Neuron (in vitro differentiated cells): Measurements from ENCODE around the gene NELL1.

Experiments
- H2AFZ ChIP-seq: one replicate; pipeline ENCODE4 v1.6.1; 2013; ENCODE audit warnings: low read depth, mild to moderate bottlenecking, inconsistent platforms, low read length, moderate library complexity
- H3K27me3 ChIP-seq: one replicate; pipeline ENCODE4 v1.6.1; 2013; ENCODE audit warnings: low read length; ENCODE audit not compliant: insufficient read depth
- H3K36me3 ChIP-seq: one replicate; pipeline ENCODE4 v1.6.1; 2013; ENCODE audit warnings: low read length; ENCODE audit not compliant: insufficient read depth
- H3K4me1 ChIP-seq: one replicate; pipeline ENCODE4 v1.6.1; 2013; ENCODE audit warnings: low read length; ENCODE audit not compliant: insufficient read depth
- H3K4me3 ChIP-seq: 2 replicates; pipeline ENCODE4 v1.5.1; 2013; ENCODE audit warnings: mild to moderate bottlenecking, low read length, moderate library complexity
- H3K9me3 ChIP-seq: one replicate; pipeline ENCODE4 v1.6.1; 2013; ENCODE audit warnings: low read length

NELL1 gene

DNA sequence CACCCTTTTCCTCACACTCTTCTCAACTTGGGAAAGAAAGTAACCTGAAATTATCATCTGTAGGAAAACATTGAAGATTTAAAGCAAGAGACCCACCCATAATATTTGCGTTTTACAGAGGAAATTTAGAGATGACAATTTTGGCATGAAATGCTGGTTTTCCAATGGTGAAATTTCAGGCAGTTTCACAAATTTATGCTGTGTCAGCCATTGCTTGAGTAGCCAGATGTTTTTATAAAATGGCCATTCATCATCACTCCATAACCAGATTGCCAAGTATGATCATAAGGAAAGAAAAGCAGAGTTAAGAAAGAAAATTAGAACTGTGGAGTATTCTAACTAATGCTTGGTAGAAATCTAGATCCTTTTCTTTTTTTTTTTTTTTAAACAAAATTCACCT lies 732.9 kb downstream of the NELL1 start:
- H2AFZ ChIP-seq, result no peak overlapping the region
- H3K9me3 ChIP-seq, result no peaks in the 10 kb centered on the region
- no peaks in the 10 kb centered on the region for H3K27me3 ChIP-seq
- H3K4me3 ChIP-seq, result no peak overlapping the region
- no peaks in the 10 kb centered on the region for H3K4me1 ChIP-seq
- no peaks in the 10 kb centered on the region for H3K36me3 ChIP-seq

DNA sequence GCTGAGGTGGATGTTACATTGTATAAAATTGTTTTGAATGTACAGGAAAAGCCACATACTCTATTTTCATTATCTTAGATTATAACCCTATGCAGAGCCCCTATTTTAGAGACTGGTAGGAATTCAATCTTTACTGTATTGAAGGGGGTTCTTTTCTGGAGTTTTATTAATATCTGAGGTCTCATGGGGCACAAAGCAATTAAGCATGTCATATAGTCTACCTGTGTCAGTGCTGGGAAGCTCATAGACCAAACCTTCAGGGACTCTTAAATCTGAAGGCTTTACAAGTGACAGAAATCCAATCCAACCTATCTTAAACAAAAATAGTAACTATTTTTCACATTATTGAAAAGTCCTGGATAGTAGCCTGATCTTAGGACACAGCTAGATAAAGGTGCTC lies 733.7 kb downstream of the NELL1 start:
- Histone ChIP-seq H3K4me1 (no peaks in the 10 kb centered on the region), H3K36me3 (no peaks in the 10 kb centered on the region), H3K4me3 (no peak overlapping the region), H2AFZ (no peak overlapping the region), H3K9me3 (no peaks in the 10 kb centered on the region), H3K27me3 (no peaks in the 10 kb centered on the region)

DNA sequence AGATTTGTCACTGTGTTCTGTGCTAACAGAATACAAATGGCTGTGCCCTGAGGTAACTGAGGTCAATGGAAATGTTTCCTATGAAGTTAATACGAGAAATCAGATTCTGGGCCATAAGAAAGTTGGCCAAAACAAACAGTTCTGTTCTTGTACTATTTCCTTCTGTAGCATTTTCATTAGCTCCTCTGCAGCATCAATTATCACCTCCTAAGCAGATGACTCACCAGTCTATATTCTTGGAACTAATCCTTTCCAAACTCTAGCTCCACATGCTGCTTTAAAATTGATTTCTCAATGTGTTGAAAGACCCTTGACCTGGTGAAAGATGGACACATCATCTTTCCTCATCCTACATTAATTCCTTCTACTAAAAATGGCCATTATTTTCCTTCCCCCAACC lies 736.0 kb downstream of the NELL1 start:
- H3K4me3 ChIP-seq, result no peak overlapping the region
- H3K27me3 ChIP-seq, result no peaks in the 10 kb centered on the region

DNA sequence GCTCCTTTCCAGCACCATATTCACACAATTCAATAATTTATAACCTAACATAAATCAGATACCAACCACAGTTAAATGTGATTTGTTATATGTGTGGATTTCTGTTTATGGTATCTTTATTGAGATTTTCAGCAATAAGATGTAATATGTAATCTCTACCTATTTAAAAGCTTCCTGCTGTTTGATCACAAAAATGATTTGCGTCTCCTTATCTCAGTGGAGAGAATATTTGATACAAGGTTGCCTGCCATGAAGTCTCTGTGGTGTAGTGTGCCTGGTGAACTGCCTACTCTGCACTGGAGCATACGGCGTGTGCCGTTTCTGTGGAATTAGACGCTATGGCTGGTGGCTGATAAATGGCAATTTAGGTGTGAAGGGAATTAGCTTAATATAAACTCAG lies 741.1 kb downstream of the NELL1 start:
- Histone ChIP-seq H3K4me3 (no peak overlapping the region), H3K4me1 (no peaks in the 10 kb centered on the region), H3K36me3 (no peaks in the 10 kb centered on the region), H3K27me3 (no peaks in the 10 kb centered on the region), H3K9me3 (no peaks in the 10 kb centered on the region), H2AFZ (no peak overlapping the region)

More for the DNA sequence above, 736.0 kb downstream of the NELL1 start:
- no peak overlapping the region for H2AFZ ChIP-seq
- no peaks in the 10 kb centered on the region for H3K9me3 ChIP-seq
- H3K36me3 ChIP-seq, result no peaks in the 10 kb centered on the region
- no peaks in the 10 kb centered on the region for H3K4me1 ChIP-seq

DNA sequence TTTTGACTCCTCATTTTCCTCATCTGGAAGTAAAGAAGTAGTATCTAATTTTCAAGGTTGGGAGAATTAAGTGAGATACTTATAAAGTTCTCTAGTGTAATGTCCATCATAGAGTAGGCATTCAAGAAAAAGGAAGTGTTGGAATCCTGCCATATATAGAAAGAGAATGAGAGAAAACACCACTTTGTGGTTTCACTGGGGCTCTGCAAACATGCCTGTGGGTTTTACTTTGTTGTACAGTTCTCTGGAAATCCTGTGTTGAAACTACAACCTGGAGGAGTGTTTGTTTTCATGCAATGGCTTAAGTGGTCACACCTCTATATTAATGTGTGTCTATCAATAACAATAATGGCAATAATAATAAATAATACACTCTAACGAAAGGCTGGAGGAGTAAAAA lies 741.7 kb downstream of the NELL1 start:
- Histone ChIP-seq H3K9me3 (no peaks in the 10 kb centered on the region), H2AFZ (no peak overlapping the region), H3K27me3 (no peaks in the 10 kb centered on the region), H3K4me3 (no peak overlapping the region), H3K36me3 (no peaks in the 10 kb centered on the region), H3K4me1 (no peaks in the 10 kb centered on the region)

DNA sequence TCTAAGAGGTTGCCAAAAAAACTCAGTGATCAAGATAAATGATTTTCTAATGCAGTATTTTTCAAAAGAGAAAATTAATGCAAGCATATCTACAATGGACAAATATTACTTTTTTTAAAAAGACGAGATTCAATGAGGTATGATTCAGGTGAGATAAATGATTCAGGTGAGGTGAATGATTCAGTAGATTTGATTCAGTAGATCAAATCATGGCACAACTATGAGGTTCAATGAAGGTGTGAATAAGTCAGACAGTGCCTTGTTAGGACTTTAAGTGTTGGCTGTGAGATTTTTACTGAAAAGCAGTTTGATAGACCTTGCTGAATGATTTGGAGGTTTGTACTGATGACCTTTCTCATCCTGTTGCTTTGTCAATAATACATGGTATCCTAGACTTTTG lies 742.2 kb downstream of the NELL1 start:
- H3K4me3 ChIP-seq, result no peak overlapping the region
- H3K9me3 ChIP-seq, result no peaks in the 10 kb centered on the region
- no peaks in the 10 kb centered on the region for H3K27me3 ChIP-seq
- no peak overlapping the region for H2AFZ ChIP-seq
- H3K36me3 ChIP-seq, result no peaks in the 10 kb centered on the region
- no peaks in the 10 kb centered on the region for H3K4me1 ChIP-seq

DNA sequence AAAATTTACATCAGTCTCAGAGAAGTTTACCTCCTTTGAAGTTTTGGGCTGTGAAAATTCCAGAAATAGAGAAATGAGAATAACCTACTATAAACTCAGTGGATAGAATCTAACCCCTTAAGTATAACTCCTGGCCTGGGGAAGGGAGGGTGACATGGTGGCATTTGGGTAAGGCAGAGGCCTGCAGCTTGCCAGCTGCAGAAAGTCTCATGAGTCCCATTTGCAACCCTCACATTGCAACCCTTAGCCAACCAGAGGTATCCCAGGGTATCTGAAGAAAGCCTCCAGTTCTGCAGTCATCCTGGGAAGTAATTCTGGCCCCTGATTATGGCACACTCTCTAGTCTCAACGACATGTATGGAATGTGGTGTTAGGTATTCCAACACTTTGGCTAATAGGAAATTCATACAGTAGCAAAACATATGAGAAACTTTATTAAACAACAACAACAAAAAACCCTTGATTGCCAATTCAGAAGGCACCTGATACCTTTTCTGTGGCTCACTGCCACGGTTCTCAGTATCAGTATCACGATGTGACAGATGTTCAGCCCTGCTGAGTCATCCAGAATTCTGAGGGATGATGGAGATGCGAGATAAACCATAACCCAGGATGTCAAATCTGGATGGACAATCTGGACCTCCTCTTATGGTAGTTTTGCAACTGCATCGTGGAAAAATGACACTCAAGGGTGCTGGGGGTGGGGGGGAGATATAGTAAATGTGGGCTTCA lies 743.4 kb downstream of the NELL1 start:
- Histone ChIP-seq H3K4me1 (no peaks in the 10 kb centered on the region), H2AFZ (no peak overlapping the region), H3K4me3 (no peak overlapping the region)

DNA sequence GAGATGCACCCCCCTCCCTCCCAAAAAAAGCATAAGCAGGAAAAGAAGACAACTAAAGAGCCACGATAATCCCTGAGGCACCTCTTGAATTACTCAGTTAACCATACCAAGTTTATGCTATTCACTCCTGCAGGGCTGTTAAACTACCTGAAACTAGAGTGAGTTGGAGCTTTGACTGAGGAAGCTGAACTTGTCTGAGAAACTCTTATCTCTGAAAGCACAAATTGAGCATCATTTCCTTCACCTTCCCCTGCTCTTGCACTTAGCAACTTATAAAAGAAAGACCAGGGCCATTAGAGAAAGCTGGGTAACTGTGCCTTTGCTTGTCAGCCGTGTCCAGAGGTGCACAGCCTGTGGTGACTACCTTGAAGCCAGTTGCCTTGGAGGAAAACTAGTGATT lies 745.6 kb downstream of the NELL1 start:
- no peak overlapping the region for H3K4me3 ChIP-seq
- H3K36me3 ChIP-seq, result no peaks in the 10 kb centered on the region
- no peaks in the 10 kb centered on the region for H3K9me3 ChIP-seq
- no peaks in the 10 kb centered on the region for H3K4me1 ChIP-seq
- H2AFZ ChIP-seq, result no peak overlapping the region
- no peaks in the 10 kb centered on the region for H3K27me3 ChIP-seq

More for the DNA sequence above, 743.4 kb downstream of the NELL1 start:
- Histone ChIP-seq H3K9me3 (no peaks in the 10 kb centered on the region), H3K27me3 (no peaks in the 10 kb centered on the region), H3K36me3 (no peaks in the 10 kb centered on the region)

DNA sequence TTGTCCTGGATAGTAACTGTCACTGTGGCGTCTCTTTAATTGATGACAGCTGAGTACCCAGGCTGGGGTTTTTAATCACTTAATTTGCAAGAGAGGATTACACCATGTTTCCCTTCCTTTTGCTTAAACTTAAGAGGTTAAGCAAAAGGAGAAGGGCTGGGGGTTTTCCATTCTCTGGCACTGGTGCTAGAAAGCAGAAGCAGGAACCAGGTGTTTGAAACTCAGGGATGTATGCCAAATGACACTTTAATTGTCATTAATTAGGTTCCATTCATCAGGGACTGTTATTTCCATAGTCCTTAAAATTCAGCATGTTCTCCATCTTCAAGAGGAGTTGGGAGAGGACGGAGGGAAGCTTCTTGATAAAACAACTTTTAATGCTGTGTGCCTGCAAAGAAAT lies 746.2 kb downstream of the NELL1 start:
- no peaks in the 10 kb centered on the region for H3K4me1 ChIP-seq
- H3K36me3 ChIP-seq, result no peaks in the 10 kb centered on the region
- no peak overlapping the region for H2AFZ ChIP-seq
- no peaks in the 10 kb centered on the region for H3K27me3 ChIP-seq
- H3K9me3 ChIP-seq, result no peaks in the 10 kb centered on the region
- H3K4me3 ChIP-seq, result no peak overlapping the region

DNA sequence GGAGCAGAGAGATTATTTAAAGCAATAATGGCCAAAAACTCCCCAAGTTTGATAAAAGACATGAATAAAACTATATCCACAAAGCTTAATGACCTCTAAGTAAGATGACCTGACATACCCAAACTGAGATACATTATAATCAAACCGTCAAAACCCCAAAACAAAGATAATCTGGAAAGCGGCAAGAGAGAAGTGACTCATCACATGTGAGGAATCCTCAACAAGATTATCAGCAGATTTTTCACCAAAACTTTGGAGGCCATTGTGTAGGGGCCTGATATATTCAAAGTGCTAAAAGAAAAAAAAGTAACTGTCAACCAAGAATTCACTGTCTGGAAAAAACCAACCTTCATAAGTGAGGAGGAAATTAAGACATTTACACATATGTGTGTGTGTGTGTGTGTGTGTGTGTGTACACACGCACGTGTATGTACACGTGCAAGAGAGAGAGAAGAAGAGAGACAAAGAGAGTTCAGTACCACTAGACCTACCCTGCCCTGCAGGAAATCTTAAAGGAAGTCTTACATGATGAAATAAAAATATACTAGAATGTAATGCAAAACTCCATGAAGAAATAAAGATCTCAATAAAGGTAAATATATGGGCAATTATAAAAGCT lies 752.4 kb downstream of the NELL1 start:
- Histone ChIP-seq H3K4me1 (no peaks in the 10 kb centered on the region), H3K36me3 (no peaks in the 10 kb centered on the region), H3K27me3 (no peaks in the 10 kb centered on the region), H2AFZ (no peak overlapping the region), H3K9me3 (no peaks in the 10 kb centered on the region), H3K4me3 (no peak overlapping the region)

DNA sequence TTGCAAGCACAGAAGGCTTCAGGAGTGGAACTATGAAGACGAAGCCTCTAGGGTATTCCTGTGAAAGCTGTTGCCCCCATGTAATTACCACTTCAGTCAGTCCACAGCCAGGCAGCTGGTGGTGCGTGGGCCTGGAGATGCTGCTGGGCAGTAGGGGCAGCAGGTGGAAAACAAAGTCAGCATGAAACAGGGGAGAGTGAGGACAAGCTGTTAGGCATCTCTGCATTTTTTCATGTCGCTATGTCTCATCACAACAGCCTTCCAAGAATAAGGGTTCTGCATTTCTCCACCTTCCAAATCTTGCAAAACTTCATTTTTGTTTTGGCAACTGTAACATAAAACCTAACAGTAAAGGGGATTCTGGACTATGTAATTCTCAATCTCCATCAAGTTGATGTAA lies 757.5 kb downstream of the NELL1 start:
- Histone ChIP-seq H2AFZ (no peak overlapping the region), H3K9me3 (no peaks in the 10 kb centered on the region), H3K4me3 (no peak overlapping the region), H3K27me3 (no peaks in the 10 kb centered on the region), H3K4me1 (no peaks in the 10 kb centered on the region), H3K36me3 (no peaks in the 10 kb centered on the region)

DNA sequence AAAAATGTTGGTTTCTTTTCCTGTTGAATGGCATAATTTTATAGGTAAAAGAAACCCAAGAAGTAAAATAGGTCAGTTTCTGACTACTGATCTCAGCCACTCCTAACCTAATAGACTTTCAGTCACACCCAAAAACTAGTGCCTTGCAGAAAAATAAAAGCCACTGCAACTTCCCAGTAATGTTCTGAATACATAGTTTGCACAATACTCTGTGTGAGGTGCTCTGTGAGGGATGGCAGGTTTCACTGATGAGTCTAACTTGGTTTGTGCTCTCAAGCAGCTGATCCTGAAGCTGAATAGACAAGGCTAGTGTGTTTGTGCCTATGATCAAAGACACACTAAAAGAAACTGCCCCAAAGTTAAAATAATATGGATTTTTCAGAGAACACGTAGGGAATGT lies 758.3 kb downstream of the NELL1 start:
- Histone ChIP-seq H3K4me3 (no peak overlapping the region), H3K36me3 (no peaks in the 10 kb centered on the region), H3K4me1 (no peaks in the 10 kb centered on the region), H2AFZ (no peak overlapping the region), H3K27me3 (no peaks in the 10 kb centered on the region), H3K9me3 (no peaks in the 10 kb centered on the region)

DNA sequence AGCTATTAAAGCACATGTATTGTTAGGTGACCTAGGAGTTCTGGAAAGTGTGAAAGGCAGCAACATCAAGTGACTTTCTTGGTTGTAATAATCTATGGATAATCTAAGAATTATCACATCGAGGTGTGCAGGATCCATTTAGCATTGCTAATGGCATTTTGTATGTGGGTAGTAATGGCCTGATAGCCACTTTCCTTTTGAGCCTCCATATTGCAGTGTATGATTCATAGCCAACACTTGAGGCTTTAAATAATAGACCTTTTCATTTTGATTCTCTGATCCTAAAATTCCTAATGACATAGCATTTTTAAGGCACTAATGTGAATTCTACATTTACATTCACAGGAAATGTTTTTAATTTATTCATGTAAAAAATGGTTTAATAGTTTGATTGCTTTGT lies 759.4 kb downstream of the NELL1 start:
- Histone ChIP-seq H2AFZ (no peak overlapping the region), H3K4me3 (no peak overlapping the region), H3K9me3 (no peaks in the 10 kb centered on the region), H3K36me3 (no peaks in the 10 kb centered on the region), H3K4me1 (no peaks in the 10 kb centered on the region), H3K27me3 (no peaks in the 10 kb centered on the region)

DNA sequence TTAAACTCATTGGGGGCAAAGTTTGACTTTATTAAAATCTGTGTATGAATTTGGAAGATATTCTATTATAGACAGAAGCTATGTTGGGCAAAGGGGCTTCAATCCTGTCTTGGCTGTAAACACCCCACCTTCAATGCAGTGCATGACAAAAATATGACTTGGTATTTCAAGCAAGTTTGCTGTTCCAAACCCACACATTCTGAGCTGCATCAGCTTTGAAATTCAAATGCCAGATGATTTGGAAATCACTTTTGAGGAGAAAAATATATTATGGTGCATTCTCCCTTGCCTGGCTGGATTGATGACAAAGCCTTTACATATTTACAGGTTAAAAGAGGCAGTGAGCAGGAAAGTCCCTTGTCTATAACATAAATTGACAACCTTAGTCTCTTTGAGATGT lies 760.0 kb downstream of the NELL1 start:
- H3K9me3 ChIP-seq, result no peaks in the 10 kb centered on the region
- no peaks in the 10 kb centered on the region for H3K36me3 ChIP-seq
- no peaks in the 10 kb centered on the region for H3K27me3 ChIP-seq
- no peak overlapping the region for H2AFZ ChIP-seq
- H3K4me1 ChIP-seq, result no peaks in the 10 kb centered on the region
- H3K4me3 ChIP-seq, result no peak overlapping the region
